HepG2 (cell line): ENCODE measurements around the gene SERPIND1. TPM values are rescaled to one million over a fixed set of nuclear protein-coding genes. Genes with fewer than 3 reads are reported as not detected.

Experiments used
- AHR ChIP-seq: IDR thresholded peaks from 2 replicates; pipeline ENCODE4 v1.6.1; 2018; ENCODE audit warnings: missing genetic modification reagents, missing compliant biosample characterization
- ATAD3A ChIP-seq: sonication (generic); formaldehyde crosslinking; IDR thresholded peaks from 2 replicates; pipeline ENCODE4 v1.4.0; 2020; ENCODE audit warnings: missing genetic modification reagents
- CBX1 ChIP-seq: IDR thresholded peaks from one replicate; pipeline ENCODE4 v1.6.1; 2016; ENCODE audit warnings: antibody characterized with exemption, low read depth
- ERF ChIP-seq: IDR thresholded peaks from 2 replicates; pipeline ENCODE4 v1.6.1; 2018; ENCODE audit warnings: missing biosample characterization, missing genetic modification reagents
- KLF16 ChIP-seq, 2 experiments: sonication (generic) in 1 of 2; formaldehyde crosslinking in 1 of 2; IDR thresholded peaks; 2 replicates each; pipeline versions ENCODE4 v1.6.1 to v1.8.0; 2016 to 2023; ENCODE audit warnings: missing genetic modification reagents in 2 of 2, missing compliant biosample characterization in 1 of 2
- MIER2 ChIP-seq: IDR thresholded peaks from 2 replicates; pipeline ENCODE4 v1.6.1; 2016; ENCODE audit warnings: missing biosample characterization, missing genetic modification reagents
- MXD4 ChIP-seq: IDR thresholded peaks from 2 replicates; pipeline ENCODE4 v1.6.1; 2016; ENCODE audit warnings: mild to moderate bottlenecking, missing biosample characterization, missing genetic modification reagents
- NFATC3 ChIP-seq: sonication (generic); formaldehyde crosslinking; IDR thresholded peaks from 2 replicates; pipeline ENCODE4 v1.5.1; 2020; ENCODE audit warnings: mild to moderate bottlenecking, missing genetic modification reagents
- NFIC ChIP-seq: IDR thresholded peaks from 2 replicates; pipeline ENCODE4 v1.6.1; 2012; ENCODE audit warnings: mild to moderate bottlenecking, low read length, inconsistent platforms
- NR2F6 ChIP-seq, 2 experiments: IDR thresholded peaks; 2 replicates each; pipeline ENCODE4 v1.6.1; 2016; ENCODE audit warnings: antibody characterized with exemption in 1 of 2, mild to moderate bottlenecking in 1 of 2
- RBAK ChIP-seq: sonication (generic); formaldehyde crosslinking; IDR thresholded peaks from 2 replicates; pipeline ENCODE4 v1.5.1; 2020; ENCODE audit warnings: mild to moderate bottlenecking, missing genetic modification reagents
- RCOR2 ChIP-seq: IDR thresholded peaks from 2 replicates; pipeline ENCODE4 v1.6.1; 2016; ENCODE audit warnings: missing biosample characterization, missing genetic modification reagents
- SALL1 ChIP-seq: sonication (generic); formaldehyde crosslinking; IDR thresholded peaks from 2 replicates; pipeline ENCODE4 v1.8.0; 2022; ENCODE audit warnings: mild to moderate bottlenecking, missing genetic modification reagents
- SMARCE1 ChIP-seq: fragments of 450-650 bp; IDR thresholded peaks from 2 replicates; pipeline ENCODE4 v1.6.1; 2017; ENCODE audit warnings: borderline replicate concordance
- SRF ChIP-seq: IDR thresholded peaks from 2 replicates; pipeline ENCODE4 v1.6.1; 2011; ENCODE audit warnings: mild to moderate bottlenecking, low read depth, low read length, moderate library complexity
- SSRP1 ChIP-seq: IDR thresholded peaks from 2 replicates; pipeline ENCODE4 v1.6.1; 2016; ENCODE audit warnings: control low read depth
- ZBTB49 ChIP-seq: sonication (generic); formaldehyde crosslinking; IDR thresholded peaks from 2 replicates; pipeline ENCODE4 v1.4.0; 2020; ENCODE audit warnings: missing genetic modification reagents, borderline replicate concordance
- ZFP36 ChIP-seq: fragments of 150-350 bp; IDR thresholded peaks from 2 replicates; pipeline ENCODE4 v1.6.1; 2018; ENCODE audit warnings: borderline replicate concordance, low read length, low read depth; ENCODE audit not compliant: partially characterized antibody
- ZNF354B ChIP-seq: sonication (generic); formaldehyde crosslinking; IDR thresholded peaks from 2 replicates; pipeline ENCODE4 v1.8.0; 2022; ENCODE audit warnings: mild to moderate bottlenecking, missing genetic modification reagents
- ZNF382 ChIP-seq: sonication (generic); formaldehyde crosslinking; IDR thresholded peaks from 2 replicates; pipeline ENCODE4 v1.5.0; 2020; ENCODE audit warnings: missing genetic modification reagents, mild to moderate bottlenecking, borderline replicate concordance
- ZNF564 ChIP-seq: sonication (generic); formaldehyde crosslinking; IDR thresholded peaks from 2 replicates; pipeline ENCODE4 v1.8.1; 2023; ENCODE audit warnings: mild to moderate bottlenecking, missing genetic modification reagents
- ZNF879 ChIP-seq: sonication (generic); formaldehyde crosslinking; IDR thresholded peaks from 2 replicates; pipeline ENCODE4 v1.8.1; 2023; ENCODE audit warnings: missing genetic modification reagents
- polyA plus RNA-seq, 8 experiments: library from polyadenylated mRNA; depleted of rRNA in 3 of 8; stranded (reverse) in 7 of 8; unstranded in 1 of 8; fragments of >200 nt; fragmentation: Illumina TruSeq in 4 of 8; extraction: Trizol in 4 of 8; gene quantifications; 2 replicates each; pipeline versions ENCODE4 v1.2.1 to v1.2.3, GENCODE V29; 2011 to 2016; ENCODE audit warnings: low read depth in 4 of 8, missing spikeins in 1 of 8, mixed read lengths in 1 of 8; ENCODE audit not compliant: insufficient read depth in 1 of 8
- total RNA-seq, 5 experiments: library from RNA; depleted of rRNA; stranded (reverse); fragments of >200 nt; fragmentation: Illumina TruSeq; extraction: Trizol; gene quantifications; 2 replicates each; pipeline ENCODE4 v1.2.3, GENCODE V29; 2016; ENCODE audit warnings: low read depth in 1 of 5
- TF ChIP-seq, protein P1 (sequence below): sonication (generic); formaldehyde crosslinking; IDR thresholded peaks from 2 replicates; pipeline ENCODE4 v1.5.0; 2020; ENCODE audit warnings: missing genetic modification reagents
- TF ChIP-seq, protein P2 (sequence below): sonication (generic); formaldehyde crosslinking; IDR thresholded peaks from 2 replicates; pipeline ENCODE4 v1.5.0; 2020; ENCODE audit warnings: missing genetic modification reagents, mild to moderate bottlenecking, borderline replicate concordance
- TF ChIP-seq, protein P3 (sequence below): conservative IDR thresholded peaks from 2 replicates; pipeline ENCODE4 v1.6.1; 2018; ENCODE audit warnings: missing genetic modification reagents
- TF ChIP-seq, protein P4 (sequence below), 2 experiments: fragments of 450-650 bp in 1 of 2; sonication (generic) in 1 of 2; formaldehyde crosslinking; IDR thresholded peaks; 2 replicates each; pipeline versions ENCODE4 v1.5.0 to v1.8.0; 2020 to 2022; ENCODE audit warnings: mild to moderate bottlenecking in 1 of 2, missing genetic modification reagents in 1 of 2

Gene SERPIND1
- total and polyA plus RNA-seq, 2 of the 13 experiments (the other 11 are each of a cell fraction or from before 2014, with no cell fraction given), result 111 to 350 TPM

GRCh38 chr22:20773793-20774212 lies at the start of gene SERPIND1 (continued):
- TF ChIP-seq ZBTB49 (CRISPR knock-in tag) (no peak), SRF (peak; percentile 44; the same call in 1 of the 2 replicates), ZNF382 (CRISPR knock-in tag) (no peak), ATAD3A (CRISPR knock-in tag) (no peak), ZNF354B (CRISPR knock-in tag) (peak; percentile 92), RCOR2 (CRISPR knock-in tag) (peak; percentile 42; the same call in 1 of the 2 replicates), CBX1 (no peak), ZNF564 (no peak), SALL1 (peak; percentile 97), MXD4 (no peak), AHR (CRISPR knock-in tag) (no peak), NFATC3 (CRISPR knock-in tag) (0 out of 2 replicates have a peak, but pooled peaks have one; percentile 18), SMARCE1 (no peak), NFIC (peak; percentile 51; the same call in 1 of the 2 replicates), KLF16 (CRISPR knock-in tag; IDR thresholded peaks at IDR 0.05) (peak in 1 of 2 experiments; percentile 76; a peak in 2 of 4 replicates), RBAK (CRISPR knock-in tag) (no peak), MIER2 (CRISPR knock-in tag) (0 out of 2 replicates have a peak, but pooled peaks have one; percentile 22), NR2F6 (IDR thresholded peaks at IDR 0.05) (peak; percentile 77), NR2F6 (CRISPR knock-in tag; IDR thresholded peaks at IDR 0.05) (peak; percentile 79), ZNF879 (CRISPR knock-in tag) (no peak), ERF (peak; percentile 83), ZFP36 (no peak), SSRP1 (CRISPR knock-in tag) (no peak; the same call in 1 of the 2 replicates)
- TF ChIP-seq, protein P1, sequence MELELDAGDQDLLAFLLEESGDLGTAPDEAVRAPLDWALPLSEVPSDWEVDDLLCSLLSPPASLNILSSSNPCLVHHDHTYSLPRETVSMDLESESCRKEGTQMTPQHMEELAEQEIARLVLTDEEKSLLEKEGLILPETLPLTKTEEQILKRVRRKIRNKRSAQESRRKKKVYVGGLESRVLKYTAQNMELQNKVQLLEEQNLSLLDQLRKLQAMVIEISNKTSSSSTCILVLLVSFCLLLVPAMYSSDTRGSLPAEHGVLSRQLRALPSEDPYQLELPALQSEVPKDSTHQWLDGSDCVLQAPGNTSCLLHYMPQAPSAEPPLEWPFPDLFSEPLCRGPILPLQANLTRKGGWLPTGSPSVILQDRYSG (CRISPR knock-in tag), result no peak
- TF ChIP-seq, protein P2, sequence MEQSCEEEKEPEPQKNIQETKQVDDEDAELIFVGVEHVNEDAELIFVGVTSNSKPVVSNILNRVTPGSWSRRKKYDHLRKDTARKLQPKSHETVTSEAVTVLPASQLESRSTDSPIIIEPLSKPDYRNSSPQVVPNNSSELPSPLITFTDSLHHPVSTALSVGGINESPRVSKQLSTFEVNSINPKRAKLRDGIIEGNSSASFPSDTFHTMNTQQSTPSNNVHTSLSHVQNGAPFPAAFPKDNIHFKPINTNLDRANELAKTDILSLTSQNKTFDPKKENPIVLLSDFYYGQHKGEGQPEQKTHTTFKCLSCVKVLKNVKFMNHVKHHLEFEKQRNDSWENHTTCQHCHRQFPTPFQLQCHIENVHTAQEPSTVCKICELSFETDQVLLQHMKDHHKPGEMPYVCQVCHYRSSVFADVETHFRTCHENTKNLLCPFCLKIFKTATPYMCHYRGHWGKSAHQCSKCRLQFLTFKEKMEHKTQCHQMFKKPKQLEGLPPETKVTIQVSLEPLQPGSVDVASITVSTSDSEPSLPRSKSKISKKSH (CRISPR knock-in tag), result no peak
- TF ChIP-seq, protein P3, sequence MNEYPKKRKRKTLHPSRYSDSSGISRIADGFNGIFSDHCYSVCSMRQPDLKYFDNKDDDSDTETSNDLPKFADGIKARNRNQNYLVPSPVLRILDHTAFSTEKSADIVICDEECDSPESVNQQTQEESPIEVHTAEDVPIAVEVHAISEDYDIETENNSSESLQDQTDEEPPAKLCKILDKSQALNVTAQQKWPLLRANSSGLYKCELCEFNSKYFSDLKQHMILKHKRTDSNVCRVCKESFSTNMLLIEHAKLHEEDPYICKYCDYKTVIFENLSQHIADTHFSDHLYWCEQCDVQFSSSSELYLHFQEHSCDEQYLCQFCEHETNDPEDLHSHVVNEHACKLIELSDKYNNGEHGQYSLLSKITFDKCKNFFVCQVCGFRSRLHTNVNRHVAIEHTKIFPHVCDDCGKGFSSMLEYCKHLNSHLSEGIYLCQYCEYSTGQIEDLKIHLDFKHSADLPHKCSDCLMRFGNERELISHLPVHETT (CRISPR knock-in tag), result no peak; the same call in 1 of the 2 replicates
- TF ChIP-seq, protein P4, sequence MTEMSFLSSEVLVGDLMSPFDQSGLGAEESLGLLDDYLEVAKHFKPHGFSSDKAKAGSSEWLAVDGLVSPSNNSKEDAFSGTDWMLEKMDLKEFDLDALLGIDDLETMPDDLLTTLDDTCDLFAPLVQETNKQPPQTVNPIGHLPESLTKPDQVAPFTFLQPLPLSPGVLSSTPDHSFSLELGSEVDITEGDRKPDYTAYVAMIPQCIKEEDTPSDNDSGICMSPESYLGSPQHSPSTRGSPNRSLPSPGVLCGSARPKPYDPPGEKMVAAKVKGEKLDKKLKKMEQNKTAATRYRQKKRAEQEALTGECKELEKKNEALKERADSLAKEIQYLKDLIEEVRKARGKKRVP (CRISPR knock-in tag; IDR thresholded peaks at IDR 0.05), result peak in 1 of 2 experiments; percentile 54; a peak in 1 of 4 replicates
